HL-60 (cell line): ENCODE measurements around the gene COL23A1.

Source experiments
- CTCF ChIP-seq: IDR thresholded peaks from one replicate; pipeline ENCODE4 v1.5.1; 2011; ENCODE audit warnings: low read length, control low read depth, inconsistent platforms; ENCODE audit not compliant: insufficient read depth
- GABPA ChIP-seq: IDR thresholded peaks from 2 replicates; pipeline ENCODE4 v1.6.1; 2012; ENCODE audit warnings: low read depth
- POLR2AphosphoS5 ChIP-seq: IDR thresholded peaks from 2 replicates; pipeline ENCODE4 v1.6.1; 2012; ENCODE audit warnings: low read depth
- SPI1 ChIP-seq: IDR thresholded peaks from 2 replicates; pipeline ENCODE4 v1.6.1; 2012; ENCODE audit warnings: low read depth, mild to moderate bottlenecking, borderline replicate concordance
- TF ChIP-seq, protein P1 (sequence below): IDR thresholded peaks from 2 replicates; pipeline ENCODE4 v1.6.1; 2012; ENCODE audit warnings: low read depth; ENCODE audit not compliant: insufficient replicate concordance

- TF ChIP-seq CTCF (no peak), POLR2AphosphoS5 (no peak), GABPA (no peak), SPI1 (no peak)
- TF ChIP-seq, protein P1, sequence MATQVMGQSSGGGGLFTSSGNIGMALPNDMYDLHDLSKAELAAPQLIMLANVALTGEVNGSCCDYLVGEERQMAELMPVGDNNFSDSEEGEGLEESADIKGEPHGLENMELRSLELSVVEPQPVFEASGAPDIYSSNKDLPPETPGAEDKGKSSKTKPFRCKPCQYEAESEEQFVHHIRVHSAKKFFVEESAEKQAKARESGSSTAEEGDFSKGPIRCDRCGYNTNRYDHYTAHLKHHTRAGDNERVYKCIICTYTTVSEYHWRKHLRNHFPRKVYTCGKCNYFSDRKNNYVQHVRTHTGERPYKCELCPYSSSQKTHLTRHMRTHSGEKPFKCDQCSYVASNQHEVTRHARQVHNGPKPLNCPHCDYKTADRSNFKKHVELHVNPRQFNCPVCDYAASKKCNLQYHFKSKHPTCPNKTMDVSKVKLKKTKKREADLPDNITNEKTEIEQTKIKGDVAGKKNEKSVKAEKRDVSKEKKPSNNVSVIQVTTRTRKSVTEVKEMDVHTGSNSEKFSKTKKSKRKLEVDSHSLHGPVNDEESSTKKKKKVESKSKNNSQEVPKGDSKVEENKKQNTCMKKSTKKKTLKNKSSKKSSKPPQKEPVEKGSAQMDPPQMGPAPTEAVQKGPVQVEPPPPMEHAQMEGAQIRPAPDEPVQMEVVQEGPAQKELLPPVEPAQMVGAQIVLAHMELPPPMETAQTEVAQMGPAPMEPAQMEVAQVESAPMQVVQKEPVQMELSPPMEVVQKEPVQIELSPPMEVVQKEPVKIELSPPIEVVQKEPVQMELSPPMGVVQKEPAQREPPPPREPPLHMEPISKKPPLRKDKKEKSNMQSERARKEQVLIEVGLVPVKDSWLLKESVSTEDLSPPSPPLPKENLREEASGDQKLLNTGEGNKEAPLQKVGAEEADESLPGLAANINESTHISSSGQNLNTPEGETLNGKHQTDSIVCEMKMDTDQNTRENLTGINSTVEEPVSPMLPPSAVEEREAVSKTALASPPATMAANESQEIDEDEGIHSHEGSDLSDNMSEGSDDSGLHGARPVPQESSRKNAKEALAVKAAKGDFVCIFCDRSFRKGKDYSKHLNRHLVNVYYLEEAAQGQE = no peak
Measured at GRCh38 chr5:178519155-178519554, 71.0 kb downstream of the COL23A1 start.
